ENCODE data around the gene FASN.
A peak's percentile ranks its signal among the peaks of the same experiment; 100 is the strongest.

FASN gene

DNA sequence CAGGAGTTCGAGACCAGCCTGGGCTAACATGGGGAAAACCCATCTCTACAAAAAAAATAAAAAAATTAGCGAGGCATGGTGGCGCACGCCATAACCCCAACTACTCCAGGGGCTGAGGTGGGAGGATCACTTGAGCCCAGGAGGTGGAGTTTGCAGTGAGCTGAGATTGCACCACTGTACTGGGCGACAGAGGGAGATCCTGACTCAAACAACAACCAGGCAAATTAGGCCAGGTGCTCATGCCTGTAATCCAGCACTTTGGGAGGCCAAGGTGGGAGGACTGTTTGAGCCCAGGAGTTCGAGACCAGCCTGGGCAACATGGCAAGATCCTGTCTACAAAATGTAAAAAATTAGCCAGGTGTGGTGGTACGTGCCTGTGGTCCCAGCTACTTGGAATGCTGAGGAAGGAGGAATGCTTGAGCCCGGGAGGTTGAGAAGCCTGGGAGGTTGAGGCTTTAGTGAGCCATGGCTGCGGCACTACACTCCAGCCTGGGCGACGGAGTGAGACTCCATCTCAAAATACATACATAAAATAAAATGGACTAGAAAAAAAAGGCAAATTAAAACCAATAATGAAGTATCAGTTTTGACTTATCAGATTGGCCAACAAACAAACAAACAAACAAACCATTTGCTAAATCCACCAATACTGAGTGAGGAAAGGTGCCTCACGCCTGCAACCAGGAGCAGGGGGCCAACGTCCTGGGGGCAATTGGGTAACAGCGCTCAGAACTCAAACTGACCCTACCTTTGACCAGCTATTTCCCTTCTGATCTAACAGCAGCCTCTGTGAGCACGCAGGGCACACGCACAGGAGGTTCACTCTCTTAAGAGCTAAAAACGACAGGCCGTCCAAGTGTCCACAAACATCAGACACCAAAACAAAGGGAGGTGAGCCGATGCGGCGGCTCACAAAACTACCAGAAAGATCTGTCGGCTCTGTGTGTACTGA is 19.4 kb upstream of the FASN start:
- DNase-seq = no peak

DNA sequence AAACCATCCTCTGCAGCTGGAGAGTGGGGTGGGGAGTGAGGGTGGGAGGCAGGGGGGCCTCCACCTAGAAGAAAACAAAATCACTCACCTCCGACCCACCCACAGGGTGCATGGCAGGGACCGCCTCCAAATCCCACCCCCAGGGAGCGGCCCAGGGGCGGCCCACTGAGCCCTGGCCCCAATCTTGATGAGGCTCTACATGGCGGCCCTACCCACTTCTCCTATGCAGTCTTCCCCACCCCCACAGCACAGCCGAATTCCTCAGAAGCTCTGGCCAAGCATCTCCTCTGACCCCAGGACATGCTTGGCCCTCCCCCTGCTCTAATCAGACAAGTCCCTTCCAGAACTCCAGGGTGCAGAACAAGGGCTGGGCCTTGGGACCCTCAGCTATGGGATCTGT is 18.2 kb upstream of the FASN start:
- DNase-seq = no peak

DNA sequence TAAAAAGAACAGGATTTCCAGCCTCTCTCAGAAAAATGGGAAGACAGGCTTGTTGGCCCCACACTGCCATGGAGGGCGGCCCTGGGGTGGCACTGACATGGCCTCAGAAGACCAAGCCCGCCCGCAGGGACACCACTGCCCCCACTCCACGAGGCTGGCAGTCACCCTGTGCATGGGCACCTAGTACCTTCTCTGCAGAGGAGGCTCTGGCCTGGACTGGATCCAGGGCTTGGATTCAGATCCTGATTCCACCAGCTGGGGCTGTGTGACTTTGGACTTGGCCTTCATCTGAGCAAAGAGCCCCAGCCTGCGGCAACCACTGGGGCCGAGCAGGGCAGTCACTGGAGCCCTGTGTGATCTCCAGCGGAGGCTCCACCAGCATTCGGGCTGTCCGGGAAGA is 16.8 kb upstream of the FASN start:
- DNase-seq = no peak

DNA sequence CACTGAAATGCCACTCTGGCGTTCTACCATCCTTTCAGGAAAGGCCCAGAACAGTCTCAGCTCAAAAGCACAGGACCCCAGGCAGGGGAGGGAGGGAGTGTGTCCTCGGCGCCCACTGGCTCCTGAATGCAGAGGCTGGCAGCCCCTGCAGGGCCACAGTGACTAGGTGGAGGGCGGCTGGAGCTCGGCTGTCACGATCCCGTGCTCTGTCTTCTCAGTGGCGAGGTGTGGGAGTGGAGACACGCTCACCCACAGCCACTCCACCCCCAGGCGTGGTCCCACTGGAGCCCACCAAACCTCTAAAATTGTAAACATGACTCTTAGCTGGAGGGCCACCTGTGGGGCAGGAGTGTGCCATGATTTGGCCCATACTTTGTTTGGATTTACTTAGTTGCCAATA is 16.4 kb upstream of the FASN start:
- DNase-seq = no peak

DNA sequence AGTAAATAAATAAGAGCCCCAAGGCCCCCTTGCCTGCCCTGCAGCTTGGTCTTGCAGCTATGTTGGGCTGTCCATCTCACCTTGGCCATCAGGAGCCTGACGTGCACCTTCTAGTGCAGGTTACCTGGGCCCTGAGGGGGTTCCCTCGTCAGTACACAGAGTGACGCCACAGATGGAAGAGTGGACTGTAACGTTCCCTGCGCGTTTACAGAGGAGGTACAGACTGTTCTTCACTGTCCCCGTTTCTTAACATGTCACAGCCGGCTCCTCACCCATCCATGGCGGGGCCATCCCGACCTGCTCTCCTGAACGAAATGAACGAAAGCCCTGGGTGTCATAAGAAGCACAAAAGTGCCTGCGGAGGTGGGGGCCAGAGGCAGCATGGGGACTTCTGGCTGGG is 15.9 kb upstream of the FASN start:
- no peak for DNase-seq

DNA sequence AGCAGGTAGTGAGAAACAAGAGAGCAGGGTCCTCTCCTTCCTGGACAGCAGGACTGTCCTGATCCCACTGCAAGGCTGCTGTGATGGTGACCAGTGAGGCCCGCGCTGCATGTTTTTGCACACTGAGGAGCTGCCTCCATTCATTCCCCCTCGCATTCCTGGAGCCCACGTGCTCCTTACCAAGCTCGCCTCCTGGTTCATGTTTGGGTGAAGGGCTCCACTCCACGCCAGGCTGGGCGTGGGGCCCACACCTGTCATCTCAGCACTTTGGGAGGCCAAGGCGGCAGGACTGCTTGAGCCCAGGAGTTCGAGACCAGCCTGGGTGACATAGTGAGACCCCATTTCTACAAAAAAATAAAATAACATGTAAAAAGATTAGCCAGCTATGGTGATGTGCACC is 15.4 kb upstream of the FASN start:
- DNase-seq = no peak

DNA sequence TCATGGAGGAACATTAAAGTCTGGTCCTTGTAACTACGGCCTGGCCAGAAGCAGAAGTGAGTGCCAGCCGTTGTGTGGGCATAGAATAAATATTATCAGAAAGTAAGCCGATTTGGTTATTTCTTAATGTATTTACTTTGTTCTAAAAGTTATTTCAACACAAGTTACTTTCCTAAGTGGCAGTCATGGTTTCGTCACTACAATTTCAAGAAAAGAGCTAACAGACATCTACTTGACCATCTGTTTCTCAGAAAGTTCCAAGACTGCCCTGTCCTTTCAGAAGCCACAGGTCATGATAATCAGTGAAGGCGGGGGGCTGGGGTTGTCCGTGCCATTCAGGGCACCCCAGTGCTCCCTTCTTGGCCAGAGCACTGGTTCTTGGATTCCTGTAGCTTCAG is 14.9 kb upstream of the FASN start:
- DNase-seq = no peak

DNA sequence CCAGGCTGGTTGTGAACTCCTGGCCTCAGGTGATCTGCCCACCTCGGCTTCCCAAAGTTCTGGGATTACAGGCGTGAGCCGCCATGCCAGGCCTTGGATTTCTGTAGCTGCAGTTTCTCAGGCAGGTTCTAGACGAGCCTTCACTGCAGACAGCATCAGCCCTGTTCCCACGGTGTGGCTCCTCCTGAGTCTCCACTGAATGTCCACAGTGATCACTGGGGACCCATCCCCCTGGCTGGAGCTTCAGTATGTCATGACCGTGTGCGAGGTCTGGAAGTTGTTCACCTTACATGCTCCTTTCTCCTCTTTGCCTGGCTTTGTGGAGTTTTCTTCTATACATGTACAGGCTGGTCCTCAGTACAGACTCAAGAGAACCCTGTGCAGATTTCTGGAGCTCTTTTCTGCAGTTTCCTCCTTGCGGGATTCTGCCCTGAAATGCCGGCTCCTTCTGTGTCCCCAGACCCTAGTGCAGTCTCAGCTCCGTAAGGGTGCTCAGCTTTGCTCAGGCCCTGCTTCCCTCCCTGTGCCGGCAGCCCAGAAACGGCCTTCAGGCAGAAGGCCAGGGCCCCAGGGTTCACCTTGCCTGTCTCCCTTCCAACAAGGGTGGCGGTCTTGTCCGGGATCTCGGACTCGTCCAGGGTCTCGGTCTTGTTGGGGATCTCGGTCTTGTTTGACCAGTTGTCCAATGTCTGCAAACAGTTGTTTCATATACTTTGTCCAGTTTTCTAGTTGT is 14.3 kb upstream of the FASN start:
- no peak for DNase-seq

DNA sequence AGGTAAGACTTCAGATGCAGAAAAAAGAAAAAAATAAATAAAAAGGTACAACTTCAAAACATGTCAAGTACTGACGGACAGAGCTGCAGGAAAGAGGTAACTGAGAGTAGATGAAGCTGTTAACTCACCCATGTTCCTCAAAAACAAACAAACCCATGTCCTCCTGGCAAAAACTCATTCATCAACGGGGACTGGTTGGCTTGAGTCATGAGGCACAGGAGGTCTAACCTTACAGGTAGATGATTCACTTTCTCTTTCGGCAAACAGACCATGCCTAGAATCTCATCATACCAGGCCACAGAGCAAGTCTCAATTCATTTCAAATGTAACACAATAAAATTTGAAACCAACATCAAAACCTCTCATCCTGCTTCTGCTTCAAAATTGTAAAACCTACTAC is 12.3 kb upstream of the FASN start:
- peak; percentile 27 for DNase-seq

DNA sequence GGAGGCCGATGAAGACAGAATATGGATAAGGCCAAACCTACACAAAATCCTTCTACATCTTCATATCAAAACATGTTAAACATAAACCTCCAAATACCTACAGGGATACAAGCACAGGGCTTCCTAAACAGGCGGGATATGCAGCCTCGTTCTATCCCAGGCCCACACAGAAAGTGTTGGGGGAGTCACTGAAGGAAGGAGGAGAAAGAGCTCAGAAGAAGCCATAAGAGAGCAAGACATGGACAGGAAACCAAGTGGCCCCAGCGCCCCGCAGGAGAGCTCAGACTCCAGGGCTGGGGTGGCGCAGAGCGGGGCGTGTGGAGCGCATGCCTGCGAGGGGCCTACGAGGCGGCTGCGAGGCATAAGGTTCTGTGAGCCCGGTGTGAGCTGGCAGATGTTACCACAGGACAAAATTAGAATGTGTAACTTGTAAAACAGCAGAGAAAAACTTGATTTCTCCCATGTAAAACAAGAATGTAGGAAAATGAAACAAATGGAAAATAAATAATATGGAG is 11.0 kb upstream of the FASN start:
- DNase-seq = no peak

DNA sequence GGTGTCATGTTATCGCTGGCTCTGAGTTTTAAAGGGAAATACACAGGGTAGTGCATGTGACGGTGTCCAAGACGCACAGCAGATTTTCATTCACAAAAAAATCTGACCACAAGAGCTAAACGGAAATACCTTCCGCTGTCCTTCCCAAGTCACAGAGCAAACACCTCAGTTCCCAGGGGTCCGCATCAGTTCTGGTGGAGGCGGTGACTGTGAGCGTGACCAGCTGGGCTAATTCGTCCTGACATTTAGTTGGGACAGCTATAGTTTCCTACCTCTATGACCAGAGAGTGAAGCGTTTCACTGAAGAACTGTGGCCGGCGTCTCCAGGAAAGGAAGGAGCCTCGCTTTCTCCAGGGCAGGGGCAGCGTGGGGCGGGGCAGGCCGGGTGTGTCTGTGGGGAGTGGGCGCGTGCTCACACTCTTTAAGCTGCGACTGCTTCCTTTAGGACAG is 10.5 kb upstream of the FASN start:
- DNase-seq = no peak

DNA sequence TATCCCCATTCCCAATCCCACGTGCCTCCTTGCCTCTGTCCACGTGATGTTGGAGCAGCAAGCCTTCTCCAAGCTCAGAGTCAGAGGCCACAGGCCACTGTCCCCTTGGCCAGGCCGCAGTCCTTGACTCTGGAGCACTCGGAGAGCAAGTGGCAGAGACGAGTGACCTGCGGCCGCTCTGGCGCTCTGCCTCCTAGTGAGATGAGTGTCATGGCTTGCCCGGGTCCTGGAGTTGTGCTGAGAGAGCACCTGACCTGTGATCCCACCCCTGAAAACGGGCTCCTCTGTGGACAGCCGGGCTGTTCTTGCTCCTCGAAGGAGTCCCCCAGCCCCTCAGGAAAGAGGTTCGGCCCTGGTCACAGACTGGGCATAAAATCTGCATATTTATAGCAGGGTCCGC is 10.0 kb upstream of the FASN start:
- DNase-seq = no peak

DNA sequence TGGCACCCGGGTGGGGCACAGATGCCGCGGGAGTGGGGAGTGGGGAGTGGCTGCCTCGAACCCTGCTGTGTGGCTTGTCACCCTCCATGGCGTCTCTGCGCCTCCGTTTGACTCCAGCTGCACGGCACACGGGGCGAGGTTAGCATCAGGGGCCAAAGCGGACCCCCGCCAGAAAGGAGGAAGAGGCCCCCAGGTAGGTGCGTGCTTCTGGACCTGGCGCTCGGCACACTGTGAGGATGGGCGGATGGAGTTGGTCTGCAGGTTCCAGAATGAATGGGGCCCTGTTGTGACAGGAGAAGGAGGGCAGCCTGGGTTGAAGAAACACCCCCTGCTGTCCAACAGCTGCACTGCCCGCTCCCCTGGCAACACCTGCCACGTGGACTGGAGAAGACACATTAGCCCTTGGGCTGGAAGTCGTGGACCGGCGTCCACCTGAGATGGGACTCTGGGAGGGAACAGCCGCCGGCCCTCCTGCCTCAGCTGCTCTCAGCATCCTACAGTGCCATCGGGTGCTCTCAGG is 9.4 kb upstream of the FASN start:
- no peak for DNase-seq

DNA sequence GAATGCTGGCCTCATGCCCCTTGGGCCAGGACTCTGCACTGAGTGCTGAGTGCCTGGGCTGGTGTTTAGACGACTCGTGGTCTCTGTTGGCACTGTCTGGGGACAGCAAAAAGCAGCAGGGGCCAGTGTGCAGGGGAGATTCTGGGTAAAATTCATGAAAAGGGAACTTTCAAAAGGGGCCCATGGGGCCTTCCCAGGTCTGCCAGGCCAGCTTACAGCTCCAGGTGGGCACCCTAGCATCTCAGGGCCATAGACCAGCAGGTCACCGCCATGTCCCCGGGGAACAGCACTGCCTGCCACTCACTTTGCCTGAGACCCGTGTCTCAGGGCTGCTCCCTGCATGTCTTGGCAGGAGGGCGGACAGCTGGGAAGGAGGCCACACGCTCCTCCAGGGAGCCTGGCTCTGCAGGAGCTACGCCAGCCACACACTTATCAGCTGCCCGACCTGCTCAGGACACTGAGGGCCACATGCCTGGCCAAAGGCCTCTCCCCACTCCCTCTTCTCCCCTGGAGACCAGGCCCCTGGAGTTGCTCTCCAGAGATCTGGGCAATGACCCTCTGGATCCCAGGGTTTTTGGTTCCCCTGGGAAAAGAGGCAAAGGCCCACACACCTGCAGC is 8.8 kb upstream of the FASN start:
- DNase-seq = no peak

DNA sequence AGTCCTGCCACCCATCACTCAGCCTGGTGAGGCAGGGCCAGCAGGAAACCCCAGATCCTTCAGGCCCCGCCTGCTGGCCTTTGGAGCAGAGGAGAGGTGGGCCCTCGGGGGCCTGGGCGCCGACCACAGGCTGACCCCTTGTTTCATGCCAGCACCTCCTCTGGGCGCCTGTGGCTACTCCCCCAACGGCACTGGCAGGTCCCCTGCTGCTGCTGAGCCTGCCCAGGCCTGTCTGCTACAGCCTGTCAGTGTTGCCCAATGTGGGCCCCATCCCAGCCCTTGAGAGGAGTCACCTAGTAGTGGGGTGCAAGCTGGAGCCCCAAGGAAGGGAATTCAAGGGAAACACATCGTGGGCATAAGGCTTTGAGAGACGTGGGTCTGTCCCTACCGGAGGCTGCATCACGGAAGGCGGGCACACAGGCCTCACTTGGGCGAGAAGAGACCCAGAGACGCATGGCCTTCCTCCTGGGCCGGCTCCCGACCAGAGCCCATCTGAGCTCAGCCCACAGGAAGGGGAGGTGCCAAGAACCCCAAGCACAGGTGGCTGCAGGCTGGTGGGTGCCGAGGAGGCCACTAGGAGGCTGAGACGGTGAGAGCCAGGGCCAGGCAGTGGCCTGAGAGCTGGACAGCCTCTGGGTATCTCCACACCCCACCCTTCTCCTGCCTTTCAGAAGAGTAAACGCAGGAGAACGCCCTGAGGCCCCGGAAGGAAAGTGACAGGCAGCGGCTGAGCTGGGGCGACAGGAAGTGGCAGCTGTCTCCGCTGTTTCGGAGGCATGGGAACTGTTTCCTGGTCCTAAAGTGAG is 8.0 kb upstream of the FASN start:
- DNase-seq = peak; percentile 67

DNA sequence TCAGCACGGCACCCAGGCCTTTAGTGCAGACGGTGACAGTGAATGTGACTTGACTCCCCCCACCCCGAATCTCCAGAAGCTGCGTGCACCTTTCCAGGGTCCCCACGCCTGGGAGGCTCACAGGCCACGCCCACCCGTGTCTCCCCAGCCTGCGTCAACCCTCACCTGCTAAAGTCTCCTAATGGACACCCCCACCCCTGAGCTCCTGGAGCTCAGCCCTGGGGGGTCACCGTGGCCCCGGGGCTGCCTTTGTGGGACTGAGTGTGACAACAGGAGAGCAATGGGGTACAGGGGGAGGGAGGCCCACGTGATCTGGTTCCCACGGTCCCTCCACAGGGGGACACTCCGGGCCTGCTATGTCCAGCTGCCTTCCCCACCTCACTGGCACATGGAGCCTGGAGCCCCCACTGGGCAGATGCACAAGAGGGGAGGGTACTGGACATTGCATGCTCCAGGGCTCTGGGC is 7.4 kb upstream of the FASN start:
- no peak for DNase-seq

DNA sequence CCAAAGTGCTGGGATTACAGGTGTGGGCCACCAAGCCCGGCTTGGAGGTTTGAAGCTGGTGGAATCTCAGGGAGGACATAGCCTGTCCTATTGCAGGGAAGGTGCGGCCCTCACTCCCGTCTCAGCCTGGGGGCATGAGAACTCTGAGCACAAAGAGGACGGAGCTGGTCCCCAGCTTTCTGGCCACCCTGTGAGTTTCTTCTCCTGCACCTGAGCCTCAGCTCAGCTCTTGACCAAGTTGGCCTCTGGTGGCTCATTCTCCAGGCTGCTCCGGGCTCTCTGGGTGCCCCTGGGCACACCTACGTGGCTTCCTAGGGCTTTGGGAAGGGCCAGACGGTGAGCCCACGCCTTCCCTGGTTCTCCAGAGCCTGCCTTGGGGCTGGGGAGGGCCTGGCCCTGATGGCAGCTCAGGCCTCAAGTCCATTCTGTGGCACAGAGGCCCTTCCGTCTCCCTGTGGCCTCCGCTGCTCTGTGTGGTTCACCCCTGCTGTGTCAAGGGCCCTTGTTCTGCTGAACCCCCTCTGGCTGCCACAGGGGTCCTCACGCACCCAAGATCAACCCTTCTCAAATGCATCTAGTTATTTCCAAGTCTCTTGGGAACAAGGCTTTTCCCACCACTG is 6.9 kb upstream of the FASN start:
- no peak for DNase-seq

DNA sequence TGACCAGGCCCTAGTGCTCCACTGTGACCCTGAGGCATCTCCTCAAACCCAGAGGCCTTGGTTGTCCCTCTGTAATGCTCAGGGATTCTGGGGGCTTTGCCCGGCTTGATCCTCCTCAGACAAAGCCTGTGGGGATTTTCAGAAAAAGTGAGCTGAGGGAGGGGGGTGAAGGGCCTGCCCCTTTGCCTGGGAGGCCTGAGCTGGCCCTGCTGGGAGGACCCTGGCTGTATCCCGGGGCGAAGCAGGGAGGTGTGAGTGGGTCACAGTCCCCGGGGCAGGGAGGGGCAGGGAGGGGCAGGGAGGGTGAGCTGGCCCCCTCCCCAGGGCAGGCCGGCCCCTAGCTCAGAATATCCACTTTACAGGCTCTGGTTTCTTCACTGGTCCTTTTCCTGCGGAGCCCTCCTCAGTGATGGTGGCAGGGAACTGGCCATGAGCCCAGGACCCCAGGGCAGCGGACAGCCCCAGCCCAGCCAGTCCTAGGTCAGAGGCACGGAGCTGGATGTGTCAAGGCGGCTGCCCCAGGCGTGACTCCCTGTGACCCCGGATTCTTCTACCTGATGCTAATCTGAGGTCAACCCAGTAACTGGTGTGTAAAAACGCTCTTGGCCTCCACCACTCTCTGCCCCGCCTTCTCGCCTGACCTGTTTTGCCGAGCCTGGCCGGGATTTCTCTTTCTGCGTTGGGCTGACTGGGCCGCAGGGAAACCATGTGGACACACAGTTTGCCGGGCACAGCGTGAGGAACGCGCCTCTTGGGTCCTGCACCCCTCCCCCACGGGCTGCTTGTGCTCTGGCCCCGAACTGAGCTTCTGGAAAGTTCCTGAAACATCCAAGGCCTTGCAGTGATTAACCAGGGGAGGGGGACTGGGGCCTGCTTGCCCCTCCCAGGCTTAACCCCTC is 5.8 kb upstream of the FASN start:
- DNase-seq = no peak

DNA sequence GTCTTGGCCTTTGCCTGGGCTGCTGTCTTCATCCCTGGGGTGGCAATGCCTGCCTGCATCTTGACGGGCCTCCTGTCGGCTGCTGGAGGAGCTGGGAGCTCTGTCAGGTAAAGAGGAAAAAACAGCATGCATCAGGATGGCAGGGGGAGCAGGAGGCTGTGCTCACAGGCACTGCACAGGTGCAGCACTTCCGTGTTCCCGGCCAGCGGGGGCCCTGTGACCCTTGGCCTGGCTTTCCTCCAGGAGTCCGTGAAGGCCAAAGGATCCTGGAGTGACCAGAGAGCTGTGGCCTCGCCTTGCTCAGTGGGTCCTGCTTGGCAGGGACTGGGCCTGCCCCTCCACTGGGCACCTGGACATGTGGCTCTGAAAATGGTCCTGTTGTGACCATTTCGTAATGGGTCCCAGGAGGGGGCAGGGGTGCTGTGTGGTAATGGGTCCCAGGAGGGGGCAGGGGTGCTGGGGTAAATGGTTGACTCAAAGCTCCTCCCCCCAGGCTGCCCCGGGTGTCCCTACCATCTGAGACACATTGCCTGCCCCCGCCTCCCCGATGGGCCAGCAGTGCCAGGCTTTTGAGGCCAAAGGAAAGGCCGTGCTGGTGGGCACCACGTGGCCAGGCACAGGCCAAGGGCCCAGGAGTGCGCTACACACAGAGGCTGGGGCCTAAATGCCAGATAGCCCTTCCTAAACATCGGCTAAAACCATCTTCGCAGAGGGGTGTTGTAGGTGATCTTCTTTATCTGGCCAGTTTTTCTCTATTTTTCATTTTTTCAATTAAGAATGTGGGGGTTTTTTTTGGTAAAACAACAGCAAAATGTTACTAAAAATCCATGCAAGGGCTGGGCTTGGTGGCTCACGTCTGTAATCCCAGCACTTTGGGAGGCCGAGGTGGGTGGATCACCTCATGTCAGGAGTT is 4.0 kb upstream of the FASN start:
- DNase-seq = no peak

DNA sequence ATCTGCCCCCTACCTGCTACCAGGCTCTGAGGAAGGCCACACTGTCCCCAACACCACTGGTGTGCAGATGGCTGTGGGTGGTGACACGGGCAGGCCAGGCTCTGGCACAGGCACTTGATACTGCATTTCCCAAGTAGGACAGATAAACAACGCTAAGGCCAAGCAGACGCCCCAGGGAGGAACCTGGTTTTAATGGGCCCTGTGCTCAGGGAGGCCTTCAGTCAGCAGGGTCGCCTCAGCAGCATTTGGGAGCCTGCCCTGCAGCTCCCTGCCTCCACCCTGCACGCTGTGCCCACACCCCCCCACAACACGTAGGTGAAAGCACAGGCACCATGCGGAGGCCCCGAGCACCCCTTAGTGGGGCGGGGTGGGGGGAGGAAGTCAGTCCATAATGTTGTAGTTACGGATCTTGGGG is 3.3 kb upstream of the FASN start:
- DNase-seq = no peak

Data from CD4-positive, alpha-beta T cell treated with Interleukin-21 for 1 hour (primary cell).